ENCODE results near the gene LIFR. TPM values are rescaled to one million over a fixed set of nuclear protein-coding genes. Genes with fewer than 3 reads are reported as not detected.

Gene LIFR
- total RNA-seq, 2 donors from 2014 or later = not detected

DNA sequence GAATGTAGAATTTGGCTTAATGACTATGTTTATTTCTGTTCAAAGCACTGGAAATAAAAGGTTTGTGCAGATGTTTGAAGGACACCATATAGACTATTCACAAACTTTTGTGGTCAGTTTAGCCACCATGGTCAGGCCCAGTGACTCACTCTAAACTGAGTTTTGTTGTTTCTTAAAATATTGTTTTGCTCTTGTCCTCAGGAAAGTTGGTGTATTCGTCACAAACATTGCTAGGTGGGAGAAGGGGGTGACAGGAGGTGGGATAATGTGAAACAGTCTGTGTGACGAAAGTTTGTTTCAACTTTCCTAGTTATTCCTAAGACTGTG is 35.0 kb upstream of the LIFR start:
- no peak overlapping the region for H3K4me3 Mint-ChIP-seq

DNA sequence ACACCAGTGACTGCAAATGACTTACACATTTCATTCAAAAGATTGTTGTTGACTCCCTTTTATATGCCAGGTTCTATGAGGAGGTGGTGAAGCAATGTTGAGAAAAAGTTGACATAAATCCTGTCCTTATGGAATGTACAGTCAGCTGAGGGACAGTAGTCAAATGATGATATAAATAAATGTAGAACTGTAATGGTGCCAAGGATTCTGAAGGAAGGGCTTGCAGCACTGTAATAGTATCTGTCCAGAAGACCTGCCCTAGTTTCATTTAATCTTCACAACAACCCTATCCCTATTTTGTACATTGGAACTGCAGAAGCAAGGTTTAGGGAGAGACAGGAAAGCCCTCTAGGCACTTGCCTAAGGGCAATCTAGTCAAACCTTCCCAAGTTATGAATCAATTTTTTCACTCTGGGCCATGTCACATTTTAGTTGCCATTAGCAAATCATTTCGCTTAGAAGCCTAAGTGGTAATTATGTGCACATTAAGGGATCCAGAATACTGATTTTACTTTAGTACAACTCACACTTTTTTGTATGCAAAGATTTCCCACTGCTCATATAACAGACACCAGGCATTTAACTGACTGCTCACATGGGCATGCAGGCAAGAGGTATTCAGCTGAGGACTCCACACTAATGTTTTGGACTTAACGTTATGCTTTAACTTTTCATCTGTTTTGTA is 34.5 kb upstream of the LIFR start:
- Mint-ChIP-seq H3K4me3 (no peak overlapping the region), H3K36me3 (no peaks in the 10 kb centered on the region), H3K9me3 (no peaks in the 10 kb centered on the region), H3K27me3 (peaks cover 14 to 25% of the 10 kb centered on the region in 2 donors), H3K4me1 (ENCODE audit: low read depth in 2 of 2) (no peaks in the 10 kb centered on the region), H3K27ac (no peak overlapping the region)
- ATAC-seq = no peak
- DNase-seq (ENCODE audit: low spot score) = no peak

More for the DNA sequence above, 35.0 kb upstream of the LIFR start:
- H3K27ac Mint-ChIP-seq = no peak overlapping the region
- no peaks in the 10 kb centered on the region for H3K9me3 Mint-ChIP-seq
- DNase-seq (ENCODE audit: low spot score) (no peak), ATAC-seq (no peak)
- no peaks in the 10 kb centered on the region for H3K36me3 Mint-ChIP-seq
- H3K4me1 Mint-ChIP-seq (ENCODE audit: low read depth in 2 of 2) = no peaks in the 10 kb centered on the region
- H3K27me3 Mint-ChIP-seq = peaks cover 13 to 25% of the 10 kb centered on the region in 2 donors

DNA sequence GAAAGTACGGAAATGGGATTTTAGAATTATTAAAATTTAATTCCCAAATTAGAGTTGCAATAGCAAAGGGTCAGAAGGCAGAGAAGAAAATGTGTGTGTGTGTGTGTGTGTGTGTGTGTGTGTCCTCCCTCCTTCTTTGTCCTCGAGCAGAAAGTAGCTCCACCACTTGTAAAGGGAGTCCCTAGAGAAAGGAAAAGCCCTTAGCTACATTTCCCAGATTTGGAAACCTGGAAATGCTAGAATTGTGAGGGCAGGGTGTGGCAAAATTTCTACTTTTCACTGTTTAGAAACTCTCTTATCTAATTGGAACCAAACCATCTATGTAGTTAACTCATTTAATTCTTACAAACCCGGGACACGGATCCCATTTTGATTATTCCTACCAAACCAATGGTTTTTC is 33.2 kb upstream of the LIFR start:
- Mint-ChIP-seq H3K27me3 (peaks cover 12 to 18% of the 10 kb centered on the region in 2 donors), H3K27ac (no peak overlapping the region), H3K4me3 (no peak overlapping the region), H3K36me3 (no peaks in the 10 kb centered on the region), H3K4me1 (ENCODE audit: low read depth in 2 of 2) (no peaks in the 10 kb centered on the region), H3K9me3 (no peaks in the 10 kb centered on the region)
- ATAC-seq (no peak), DNase-seq (ENCODE audit: low spot score) (no peak)

DNA sequence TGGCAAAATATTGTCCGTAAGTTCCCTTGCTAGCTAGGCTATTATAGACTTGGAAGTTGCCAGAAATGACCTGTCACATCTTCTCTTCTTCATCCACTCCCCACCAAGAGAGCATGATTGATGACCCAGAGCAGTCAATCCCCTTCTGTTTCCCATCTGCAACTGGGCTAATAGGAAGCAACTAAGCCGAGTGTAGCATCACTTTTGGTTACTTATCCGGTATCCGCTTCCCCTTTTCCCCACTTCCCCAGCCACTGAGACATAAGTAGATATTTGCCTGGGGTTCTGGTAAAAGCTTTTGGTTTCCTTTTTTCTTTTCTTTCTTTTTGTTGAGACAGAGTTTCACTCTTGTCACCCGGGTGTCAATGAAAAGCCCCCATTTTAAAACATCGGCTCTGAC is 29.4 kb upstream of the LIFR start:
- Mint-ChIP-seq H3K36me3 (no peaks in the 10 kb centered on the region), H3K27ac (no peak overlapping the region), H3K4me3 (no peak overlapping the region), H3K9me3 (no peaks in the 10 kb centered on the region), H3K27me3 (peaks cover 24 to 27% of the 10 kb centered on the region in 2 donors), H3K4me1 (ENCODE audit: low read depth in 2 of 2) (peaks cover 3 to 6% of the 10 kb centered on the region in 2 donors)
- DNase-seq (ENCODE audit: low spot score) (no peak), ATAC-seq (no peak)

DNA sequence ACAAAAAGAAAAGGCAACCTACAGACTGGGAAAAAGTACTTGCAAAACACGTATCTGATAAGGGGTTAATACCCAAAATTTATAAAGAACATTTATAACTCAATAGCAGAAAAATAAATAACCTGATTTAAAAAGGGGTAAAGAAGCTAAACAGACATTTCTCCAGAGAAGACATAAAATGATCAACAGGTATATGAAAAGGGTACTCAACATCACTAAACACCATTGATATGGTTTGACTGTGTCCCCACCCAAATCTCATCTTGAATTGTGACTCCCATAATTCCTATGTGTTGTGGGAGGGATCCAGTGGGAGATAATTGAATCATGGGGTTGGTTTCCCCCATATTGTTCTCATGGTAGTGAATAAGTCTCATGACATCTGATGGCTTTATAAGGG is 27.1 kb upstream of the LIFR start:
- Mint-ChIP-seq H3K4me3 (no peak overlapping the region), H3K36me3 (no peaks in the 10 kb centered on the region)

DNA sequence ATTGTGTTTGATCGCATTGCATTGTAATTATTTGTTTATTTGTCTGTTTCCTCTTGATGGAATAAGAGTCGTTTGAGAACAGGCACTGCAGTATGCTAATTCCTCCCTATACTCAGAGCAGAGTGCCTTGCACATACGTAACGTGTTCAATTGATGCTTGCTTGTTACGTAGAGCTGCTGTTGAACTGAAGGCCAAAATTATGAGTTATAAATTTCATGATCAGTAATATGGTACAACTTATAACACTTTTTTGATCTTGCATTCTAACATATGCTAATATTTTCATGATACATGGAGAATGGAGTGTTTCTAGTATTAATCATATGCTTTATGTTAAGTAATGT is 26.5 kb upstream of the LIFR start:
- Mint-ChIP-seq H3K36me3 (no peaks in the 10 kb centered on the region), H3K4me3 (no peak overlapping the region), H3K4me1 (ENCODE audit: low read depth in 2 of 2) (peaks cover 3 to 6% of the 10 kb centered on the region in 2 donors), H3K9me3 (no peaks in the 10 kb centered on the region), H3K27ac (no peak overlapping the region), H3K27me3 (peaks cover 24 to 26% of the 10 kb centered on the region in 2 donors)
- ATAC-seq (no peak), DNase-seq (ENCODE audit: low spot score) (no peak)

More for the DNA sequence above, 27.1 kb upstream of the LIFR start:
- peaks cover 3 to 6% of the 10 kb centered on the region in 2 donors for H3K4me1 Mint-ChIP-seq (ENCODE audit: low read depth in 2 of 2)
- H3K9me3 Mint-ChIP-seq = no peaks in the 10 kb centered on the region
- H3K27me3 Mint-ChIP-seq = peaks cover 24 to 26% of the 10 kb centered on the region in 2 donors
- ATAC-seq (no peak), DNase-seq (ENCODE audit: low spot score) (no peak)
- no peak overlapping the region for H3K27ac Mint-ChIP-seq

DNA sequence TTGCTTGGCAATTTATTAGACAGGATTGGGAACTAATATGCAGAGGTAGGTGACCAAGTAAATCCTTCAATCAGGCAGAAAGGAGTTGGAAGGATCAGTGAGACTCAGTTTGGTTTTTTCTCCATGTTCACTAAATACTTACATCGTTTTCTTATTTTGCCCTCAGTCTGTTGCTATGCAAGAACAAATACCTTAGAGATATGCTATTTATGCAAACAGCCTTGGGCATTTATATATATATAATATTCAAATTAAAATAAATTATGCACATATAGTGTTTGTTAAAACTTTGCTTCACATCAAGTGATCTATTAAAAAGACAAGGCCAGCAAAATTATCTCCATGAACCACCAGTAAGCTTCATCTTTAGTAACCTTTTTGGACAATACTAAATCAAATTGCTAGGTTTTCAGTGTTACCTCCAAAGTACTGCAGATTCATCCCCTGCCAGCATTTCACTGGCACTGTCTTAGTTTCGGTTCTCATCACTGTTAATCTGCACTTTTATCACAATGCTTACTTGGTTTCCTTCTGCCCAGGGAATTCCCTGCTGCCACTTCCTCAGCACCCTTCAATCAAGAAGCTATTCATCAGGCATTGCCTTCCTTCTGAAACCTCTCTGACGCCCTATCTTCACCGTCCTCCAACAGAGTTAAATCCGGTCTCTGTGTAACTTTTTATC is 26.0 kb upstream of the LIFR start:
- H3K36me3 Mint-ChIP-seq = no peaks in the 10 kb centered on the region
- peaks cover 27 to 29% of the 10 kb centered on the region in 2 donors for H3K27me3 Mint-ChIP-seq
- H3K4me3 Mint-ChIP-seq = no peak overlapping the region
- no peak overlapping the region for H3K27ac Mint-ChIP-seq
- DNase-seq (ENCODE audit: low spot score) (no peak), ATAC-seq (no peak)
- no peaks in the 10 kb centered on the region for H3K9me3 Mint-ChIP-seq
- peaks cover 3 to 6% of the 10 kb centered on the region in 2 donors for H3K4me1 Mint-ChIP-seq (ENCODE audit: low read depth in 2 of 2)

DNA sequence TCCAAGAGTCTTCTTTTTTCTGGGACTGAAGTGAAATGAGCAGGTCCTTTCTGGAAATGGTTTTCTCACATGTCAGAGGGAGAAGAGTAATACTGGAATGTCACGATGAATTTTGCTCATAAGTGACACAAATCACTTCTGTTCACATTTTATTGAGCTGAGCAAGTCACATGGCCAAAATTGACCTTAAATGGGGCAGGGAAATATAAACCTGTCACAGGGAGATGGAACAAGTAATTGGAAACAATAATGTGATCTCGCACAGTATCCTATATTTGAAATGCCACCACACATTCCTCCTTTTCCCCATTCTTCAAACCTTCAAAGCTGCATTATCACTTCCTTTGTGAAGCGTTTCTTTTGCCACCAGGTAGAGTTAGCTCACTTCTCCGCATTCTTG is 25.2 kb upstream of the LIFR start:
- Mint-ChIP-seq H3K4me3 (no peak overlapping the region), H3K4me1 (ENCODE audit: low read depth in 2 of 2) (peaks cover 3 to 6% of the 10 kb centered on the region in 2 donors), H3K27me3 (peaks cover 30 to 34% of the 10 kb centered on the region in 2 donors), H3K36me3 (no peaks in the 10 kb centered on the region), H3K27ac (no peak overlapping the region), H3K9me3 (no peaks in the 10 kb centered on the region)
- DNase-seq (ENCODE audit: low spot score) (no peak), ATAC-seq (no peak)

DNA sequence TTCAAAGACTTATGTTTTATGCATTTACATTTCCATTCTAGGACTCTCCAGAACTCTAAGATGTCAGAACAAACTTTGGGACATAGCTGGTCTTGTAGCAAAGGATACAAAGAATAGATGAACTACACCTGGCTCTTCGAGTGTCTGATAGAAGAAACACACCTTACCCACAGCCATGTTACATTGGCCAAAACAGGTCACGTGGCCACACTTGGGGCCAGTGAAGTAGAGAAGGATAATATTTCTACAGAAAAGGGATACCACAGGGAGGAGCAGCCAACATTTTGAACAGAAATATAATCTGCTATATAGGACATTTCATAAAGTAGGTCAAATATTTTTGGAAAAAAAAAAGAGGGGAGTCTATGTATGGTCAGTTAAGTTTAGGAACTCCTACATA is 22.7 kb upstream of the LIFR start:
- H3K4me1 Mint-ChIP-seq (ENCODE audit: low read depth in 2 of 2) = peaks cover 3 to 6% of the 10 kb centered on the region in 2 donors
- peaks cover 25 to 43% of the 10 kb centered on the region in 2 donors for H3K27me3 Mint-ChIP-seq
- H3K4me3 Mint-ChIP-seq = no peak overlapping the region
- ATAC-seq (no peak), DNase-seq (ENCODE audit: low spot score) (no peak)
- H3K27ac Mint-ChIP-seq = no peak overlapping the region
- H3K9me3 Mint-ChIP-seq = no peaks in the 10 kb centered on the region
- H3K36me3 Mint-ChIP-seq = no peaks in the 10 kb centered on the region

DNA sequence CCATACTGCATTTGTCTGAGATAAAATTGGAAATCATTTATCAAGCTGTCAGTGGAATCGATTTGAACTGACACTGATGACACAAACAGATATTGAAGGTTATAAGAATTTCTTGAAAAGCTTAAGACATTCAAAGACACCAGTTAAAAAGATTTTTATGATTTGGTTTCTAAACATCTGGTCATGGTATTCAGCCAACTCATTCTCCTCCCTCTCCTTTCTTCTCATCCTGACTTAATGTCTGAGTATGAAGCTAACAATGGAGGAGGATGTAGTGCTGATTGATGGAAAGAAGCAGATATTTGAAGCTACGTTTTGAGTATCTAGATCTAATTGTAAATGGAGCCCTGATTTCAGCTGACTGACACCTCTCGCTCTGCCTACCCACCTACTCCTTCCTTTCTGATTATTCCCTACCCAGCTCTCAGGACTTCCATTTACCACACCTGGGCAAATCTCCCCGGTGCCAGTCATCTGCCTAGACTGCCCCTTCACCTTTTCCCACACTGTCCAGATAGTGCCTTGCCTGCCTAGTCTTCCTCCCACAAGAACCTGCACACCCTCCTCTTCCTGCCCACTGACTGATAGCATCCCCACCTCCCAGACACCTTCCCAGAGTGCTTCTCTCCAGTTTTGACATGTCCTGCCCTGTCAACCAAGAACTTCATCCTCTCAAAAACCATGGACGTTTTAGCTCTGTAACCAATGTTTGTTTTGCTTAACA is 20.7 kb upstream of the LIFR start:
- no peak overlapping the region for H3K27ac Mint-ChIP-seq
- ATAC-seq = peak in 1 of 2 donors; percentile 31
- no peaks in the 10 kb centered on the region for H3K4me1 Mint-ChIP-seq (ENCODE audit: low read depth in 2 of 2)
- H3K27me3 Mint-ChIP-seq = peaks cover 25 to 31% of the 10 kb centered on the region in 2 donors
- no peak overlapping the region for H3K4me3 Mint-ChIP-seq
- no peaks in the 10 kb centered on the region for H3K36me3 Mint-ChIP-seq
- no peak for DNase-seq (ENCODE audit: low spot score)
- no peaks in the 10 kb centered on the region for H3K9me3 Mint-ChIP-seq

DNA sequence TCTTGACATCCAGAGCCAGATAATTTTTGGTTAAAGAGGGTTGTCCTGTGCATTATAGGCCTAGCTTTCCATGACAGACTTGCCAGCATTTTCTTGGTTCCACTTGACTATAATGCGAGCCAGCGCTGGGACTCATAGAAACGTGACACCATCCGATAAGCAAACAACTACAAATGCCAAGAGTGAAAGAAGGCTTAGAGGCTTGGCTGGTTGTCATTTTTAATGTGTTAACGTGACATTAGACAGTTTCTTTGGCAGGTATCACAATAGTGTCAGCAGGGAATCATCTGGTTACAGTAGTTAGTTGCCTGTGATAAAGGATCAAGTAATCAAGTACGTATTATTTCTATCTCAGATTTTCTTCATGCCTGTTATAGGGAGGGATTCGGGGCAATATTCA is 20.0 kb upstream of the LIFR start:
- H3K4me1 Mint-ChIP-seq (ENCODE audit: low read depth in 2 of 2) = no peaks in the 10 kb centered on the region
- ATAC-seq = no peak
- no peaks in the 10 kb centered on the region for H3K9me3 Mint-ChIP-seq
- no peak for DNase-seq (ENCODE audit: low spot score)
- no peak overlapping the region for H3K4me3 Mint-ChIP-seq
- H3K36me3 Mint-ChIP-seq = no peaks in the 10 kb centered on the region
- H3K27me3 Mint-ChIP-seq = peaks cover 25 to 31% of the 10 kb centered on the region in 2 donors
- no peak overlapping the region for H3K27ac Mint-ChIP-seq

DNA sequence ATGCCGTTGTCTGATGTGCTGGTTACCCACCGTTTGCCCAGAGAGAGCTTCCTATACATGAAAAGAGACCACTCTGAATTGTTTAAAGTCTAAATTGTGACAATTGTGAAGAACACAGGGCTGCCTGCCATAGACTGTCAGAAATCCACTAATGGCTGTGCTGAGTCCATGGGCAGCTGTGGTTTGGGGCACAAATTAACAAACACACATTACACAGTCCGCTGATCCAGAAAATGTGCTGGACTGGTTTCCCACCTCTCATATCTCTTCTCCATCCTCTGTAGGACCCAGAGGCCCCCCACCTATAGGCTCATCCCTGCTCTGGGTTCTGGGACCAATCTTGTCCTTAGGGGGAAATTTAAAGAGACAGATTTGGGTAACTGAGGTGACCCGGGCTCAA is 19.0 kb upstream of the LIFR start:
- ATAC-seq (no peak), DNase-seq (ENCODE audit: low spot score) (no peak)
- no peak overlapping the region for H3K4me3 Mint-ChIP-seq
- no peaks in the 10 kb centered on the region for H3K4me1 Mint-ChIP-seq (ENCODE audit: low read depth in 2 of 2)
- no peaks in the 10 kb centered on the region for H3K9me3 Mint-ChIP-seq
- peaks cover 18 to 24% of the 10 kb centered on the region in 2 donors for H3K27me3 Mint-ChIP-seq
- no peak overlapping the region for H3K27ac Mint-ChIP-seq
- H3K36me3 Mint-ChIP-seq = no peaks in the 10 kb centered on the region

DNA sequence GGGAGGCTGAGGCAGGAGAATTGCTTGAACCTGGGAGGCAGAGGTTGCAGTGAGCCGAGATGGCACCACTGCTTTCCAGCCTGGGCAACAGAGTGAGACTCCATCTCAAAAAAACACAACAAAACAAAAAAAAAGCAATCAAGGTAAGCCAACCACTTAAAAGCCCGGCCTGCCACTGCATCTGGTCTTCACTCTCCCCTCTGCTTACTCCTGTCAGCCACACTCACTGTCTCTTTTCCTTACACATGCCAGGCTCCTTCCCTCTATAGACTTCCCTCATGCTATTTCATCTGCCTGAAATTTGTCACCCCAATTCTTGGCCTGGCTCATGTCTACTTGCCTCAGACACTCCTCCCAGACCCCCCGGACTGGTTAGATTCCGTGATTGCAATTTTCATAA is 17.6 kb upstream of the LIFR start:
- H3K36me3 Mint-ChIP-seq = no peaks in the 10 kb centered on the region
- peaks cover 19 to 30% of the 10 kb centered on the region in 2 donors for H3K27me3 Mint-ChIP-seq
- ATAC-seq (no peak), DNase-seq (ENCODE audit: low spot score) (no peak)
- no peak overlapping the region for H3K27ac Mint-ChIP-seq
- H3K4me3 Mint-ChIP-seq = no peak overlapping the region
- no peaks in the 10 kb centered on the region for H3K4me1 Mint-ChIP-seq (ENCODE audit: low read depth in 2 of 2)
- H3K9me3 Mint-ChIP-seq = no peaks in the 10 kb centered on the region

DNA sequence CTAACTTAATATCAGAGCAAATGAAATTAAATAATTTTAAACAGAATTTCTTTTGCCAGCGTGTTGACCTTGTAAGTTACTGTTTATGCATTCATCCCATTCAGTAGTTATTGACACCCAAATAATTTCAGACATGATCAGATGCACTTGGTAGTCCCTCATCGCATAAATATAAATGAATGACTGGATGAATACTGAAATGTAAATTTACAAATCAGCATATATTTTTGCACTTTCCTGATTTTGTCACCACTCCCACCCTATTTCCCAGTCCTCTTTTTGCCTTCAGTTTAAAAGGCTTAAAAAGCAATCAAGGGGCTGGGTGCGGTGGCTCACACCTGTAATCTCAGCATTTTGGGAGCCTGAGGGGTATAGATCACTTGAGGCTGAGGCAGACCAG is 17.1 kb upstream of the LIFR start:
- no peaks in the 10 kb centered on the region for H3K36me3 Mint-ChIP-seq
- H3K27me3 Mint-ChIP-seq = peaks cover 19 to 35% of the 10 kb centered on the region in 2 donors
- no peak overlapping the region for H3K27ac Mint-ChIP-seq
- H3K4me3 Mint-ChIP-seq = no peak overlapping the region
- DNase-seq (ENCODE audit: low spot score) = no peak
- ATAC-seq = no peak
- no peaks in the 10 kb centered on the region for H3K9me3 Mint-ChIP-seq
- H3K4me1 Mint-ChIP-seq (ENCODE audit: low read depth in 2 of 2) = no peaks in the 10 kb centered on the region
